ENCODE measurements around the gene NUFIP1. TPM values are rescaled to one million over a fixed set of nuclear protein-coding genes. Genes with fewer than 3 reads are reported as not detected.

NUFIP1 gene
- total RNA-seq, 1 donor from 2014 or later = 7.6 TPM

DNA sequence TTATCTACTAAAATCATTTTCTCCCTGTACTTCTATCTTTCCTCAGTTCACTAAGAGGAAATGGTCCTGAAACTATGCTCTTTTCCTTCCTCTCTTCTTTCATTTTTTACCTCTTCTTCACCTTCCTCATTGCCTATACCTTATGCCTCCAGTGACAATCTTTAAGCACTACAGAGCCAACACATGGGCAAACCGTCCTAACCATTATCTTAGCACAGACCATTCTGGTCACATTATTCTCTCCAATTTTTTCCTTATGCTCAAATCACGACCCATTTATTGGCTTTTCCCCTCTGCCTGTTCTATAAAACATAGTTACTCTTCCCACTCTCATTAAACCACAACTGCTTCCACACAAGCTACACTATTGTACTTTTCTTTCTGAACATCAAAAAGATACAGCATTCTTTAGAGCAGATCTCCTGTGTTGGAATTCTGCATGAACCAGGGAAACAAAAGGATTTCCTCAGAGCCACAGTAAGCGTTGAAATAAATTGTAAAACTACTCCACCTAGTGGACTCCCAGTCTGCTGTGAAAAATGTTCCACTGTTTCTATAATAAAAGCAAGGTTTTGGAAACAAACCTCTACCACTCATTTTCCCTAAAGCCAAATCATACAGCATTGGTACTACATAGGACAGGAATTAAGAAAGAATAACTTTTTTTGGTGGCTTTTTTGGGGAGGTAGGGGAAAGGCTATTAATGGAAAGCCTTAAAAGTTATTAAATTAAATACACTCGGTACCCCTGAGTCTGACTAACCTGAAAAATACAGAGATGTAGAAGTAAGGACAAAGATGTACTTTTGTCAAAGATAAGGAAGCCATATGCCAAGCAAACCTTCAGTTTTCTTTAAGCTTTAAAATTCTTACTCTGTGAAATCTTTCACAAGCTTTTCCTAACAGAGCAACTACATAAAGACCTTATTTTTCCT is 19.5 kb downstream of the NUFIP1 start:
- peaks cover 6% of the 10 kb centered on the region for H3K4me1 Mint-ChIP-seq (ENCODE audit: low read depth, unreplicated experiment)
- Histone ChIP-seq H3K4me3 (ENCODE audit: insufficient read depth, low read depth, low read length) (no peak overlapping the region), H4K20me1 (ENCODE audit: insufficient read depth, low read length) (no peaks in the 10 kb centered on the region), H3K4me1 (ENCODE audit: insufficient read depth, low read length) (peaks cover 13% of the 10 kb centered on the region), H3K9ac (ENCODE audit: low read length) (peak overlapping the region; percentile 47), H3K79me2 (ENCODE audit: insufficient read depth, low read length) (peaks cover 10% of the 10 kb centered on the region), H3K27me3 (ENCODE audit: insufficient read depth, low read length) (no peaks in the 10 kb centered on the region), H3K36me3 (ENCODE audit: insufficient read depth, low read length) (peaks cover 8% of the 10 kb centered on the region), H3K4me2 (ENCODE audit: low read length) (peak overlapping the region; percentile 32), H3K27ac (ENCODE audit: low read depth, low read length) (no peak overlapping the region), H2AFZ (ENCODE audit: low read depth, low read length) (no peak overlapping the region), H3K9me3 (ENCODE audit: insufficient read depth, low read depth, low read length) (no peaks in the 10 kb centered on the region)
- FAIRE-seq (peak; percentile 70), DNase-seq (ENCODE audit: low read depth) (peak; percentile 39)
- TF ChIP-seq, protein P1, sequence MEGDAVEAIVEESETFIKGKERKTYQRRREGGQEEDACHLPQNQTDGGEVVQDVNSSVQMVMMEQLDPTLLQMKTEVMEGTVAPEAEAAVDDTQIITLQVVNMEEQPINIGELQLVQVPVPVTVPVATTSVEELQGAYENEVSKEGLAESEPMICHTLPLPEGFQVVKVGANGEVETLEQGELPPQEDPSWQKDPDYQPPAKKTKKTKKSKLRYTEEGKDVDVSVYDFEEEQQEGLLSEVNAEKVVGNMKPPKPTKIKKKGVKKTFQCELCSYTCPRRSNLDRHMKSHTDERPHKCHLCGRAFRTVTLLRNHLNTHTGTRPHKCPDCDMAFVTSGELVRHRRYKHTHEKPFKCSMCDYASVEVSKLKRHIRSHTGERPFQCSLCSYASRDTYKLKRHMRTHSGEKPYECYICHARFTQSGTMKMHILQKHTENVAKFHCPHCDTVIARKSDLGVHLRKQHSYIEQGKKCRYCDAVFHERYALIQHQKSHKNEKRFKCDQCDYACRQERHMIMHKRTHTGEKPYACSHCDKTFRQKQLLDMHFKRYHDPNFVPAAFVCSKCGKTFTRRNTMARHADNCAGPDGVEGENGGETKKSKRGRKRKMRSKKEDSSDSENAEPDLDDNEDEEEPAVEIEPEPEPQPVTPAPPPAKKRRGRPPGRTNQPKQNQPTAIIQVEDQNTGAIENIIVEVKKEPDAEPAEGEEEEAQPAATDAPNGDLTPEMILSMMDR (IDR thresholded peaks at IDR 0.05; ENCODE audit: insufficient read depth, low read depth, low read length) = peak; percentile 92
- no peak for TF ChIP-seq EZH2 (IDR thresholded peaks at IDR 0.05; ENCODE audit: insufficient read depth, low read length)
- no peak overlapping the region for H3K27ac Mint-ChIP-seq (ENCODE audit: unreplicated experiment)
- peaks cover 5% of the 10 kb centered on the region for H3K36me3 Mint-ChIP-seq (ENCODE audit: low read depth, unreplicated experiment)
- peaks cover 3% of the 10 kb centered on the region for H3K9me3 Mint-ChIP-seq (ENCODE audit: unreplicated experiment)
- H3K4me3 Mint-ChIP-seq (ENCODE audit: unreplicated experiment) = no peak overlapping the region
- no peaks in the 10 kb centered on the region for H3K27me3 Mint-ChIP-seq (ENCODE audit: low read depth, unreplicated experiment)

DNA sequence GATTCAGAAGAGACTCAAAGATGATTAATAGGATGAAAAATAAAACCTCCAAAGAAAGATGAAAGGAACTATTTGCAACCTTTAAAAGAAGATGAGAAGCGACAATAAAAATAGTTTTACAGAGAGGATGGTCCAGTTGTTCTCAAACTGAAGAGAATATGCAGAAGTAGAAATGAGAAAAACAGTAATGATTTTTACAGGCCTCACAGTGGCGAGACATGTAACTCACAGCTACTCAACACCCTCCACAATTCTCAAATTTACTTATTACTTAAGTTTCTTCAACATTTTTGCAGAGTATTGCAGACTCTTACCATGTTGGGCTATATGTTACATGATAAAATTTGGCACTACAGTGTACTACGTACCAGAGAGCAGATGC is 20.8 kb downstream of the NUFIP1 start:
- peaks cover 9% of the 10 kb centered on the region for H3K9me3 Mint-ChIP-seq (ENCODE audit: unreplicated experiment)
- Histone ChIP-seq H3K9me3 (ENCODE audit: insufficient read depth, low read depth, low read length) (no peaks in the 10 kb centered on the region), H3K79me2 (ENCODE audit: insufficient read depth, low read length) (peaks cover 10% of the 10 kb centered on the region), H3K36me3 (ENCODE audit: insufficient read depth, low read length) (peaks cover 19% of the 10 kb centered on the region), H2AFZ (ENCODE audit: low read depth, low read length) (no peak overlapping the region), H4K20me1 (ENCODE audit: insufficient read depth, low read length) (no peaks in the 10 kb centered on the region), H3K4me2 (ENCODE audit: low read length) (no peak overlapping the region), H3K4me1 (ENCODE audit: insufficient read depth, low read length) (peaks cover 6% of the 10 kb centered on the region), H3K4me3 (ENCODE audit: insufficient read depth, low read depth, low read length) (no peak overlapping the region), H3K27ac (ENCODE audit: low read depth, low read length) (no peak overlapping the region), H3K27me3 (ENCODE audit: insufficient read depth, low read length) (no peaks in the 10 kb centered on the region), H3K9ac (ENCODE audit: low read length) (no peak overlapping the region)
- no peak overlapping the region for H3K4me3 Mint-ChIP-seq (ENCODE audit: unreplicated experiment)
- TF ChIP-seq EZH2 (IDR thresholded peaks at IDR 0.05; ENCODE audit: insufficient read depth, low read length) = no peak
- TF ChIP-seq, protein P1 (IDR thresholded peaks at IDR 0.05; ENCODE audit: insufficient read depth, low read depth, low read length) = no peak
- no peak for DNase-seq (ENCODE audit: low read depth)
- no peak for FAIRE-seq
- peaks cover 16% of the 10 kb centered on the region for H3K36me3 Mint-ChIP-seq (ENCODE audit: low read depth, unreplicated experiment)
- peak overlapping the region; percentile 22 for H3K27ac Mint-ChIP-seq (ENCODE audit: unreplicated experiment)
- no peaks in the 10 kb centered on the region for H3K27me3 Mint-ChIP-seq (ENCODE audit: low read depth, unreplicated experiment)
- H3K4me1 Mint-ChIP-seq (ENCODE audit: low read depth, unreplicated experiment) = peaks cover 6% of the 10 kb centered on the region

Data from astrocyte (in vitro differentiated cells and primary cell).